Adipocyte (in vitro differentiated cells): Measurements from ENCODE around the gene FAM13A.

ENCODE experiments used
- DNase-seq: peaks from one replicate; pipeline ENCODE4 v3.0.0-alpha.2; 2015; ENCODE audit warnings: low read depth
- H3K27me3 ChIP-seq: replicated peaks from 2 replicates; pipeline ENCODE4 v1.7.0; 2013; ENCODE audit warnings: mild to moderate bottlenecking, low read length, moderate library complexity; ENCODE audit not compliant: control insufficient read depth, insufficient read depth
- H3K36me3 ChIP-seq: 2 replicates; pipeline ENCODE4 v1.7.0; 2013; ENCODE audit warnings: low read length, mild to moderate bottlenecking, moderate library complexity; ENCODE audit not compliant: control insufficient read depth, insufficient read depth, severe bottlenecking
- H3K4me1 ChIP-seq: 2 replicates; pipeline ENCODE4 v1.7.0; 2013; ENCODE audit warnings: mild to moderate bottlenecking, low read length, moderate library complexity; ENCODE audit not compliant: control insufficient read depth, insufficient read depth
- H3K4me3 ChIP-seq: 2 replicates; pipeline ENCODE4 v1.7.0; 2013; ENCODE audit warnings: mild to moderate bottlenecking, low read length, moderate library complexity
- H3K9ac ChIP-seq: 2 replicates; pipeline ENCODE4 v1.7.0; 2013; ENCODE audit warnings: mild to moderate bottlenecking, low read length, moderate library complexity
- H3K9me3 ChIP-seq: 2 replicates; pipeline ENCODE4 v1.7.0; 2013; ENCODE audit warnings: mild to moderate bottlenecking, low read length, moderate library complexity; ENCODE audit not compliant: control insufficient read depth

The FAM13A gene

GRCh38 chr4:88681209-88681608, 375.8 kb downstream of the FAM13A start:
- Histone ChIP-seq H3K4me3 (no peak overlapping the region), H3K27me3 (no peaks in the 10 kb centered on the region), H3K9ac (no peak overlapping the region), H3K4me1 (no peaks in the 10 kb centered on the region), H3K36me3 (peaks cover 56% of the 10 kb centered on the region), H3K9me3 (no peaks in the 10 kb centered on the region)
- no peak for DNase-seq
